Tibial nerve (tissue), 4 donors: ENCODE measurements around the gene GCNT3.

Experiments
- EP300 ChIP-seq, 2 donors: sonication (generic); formaldehyde crosslinking; IDR thresholded peaks; one replicate each; pipeline ENCODE4 v1.6.1; 2017; ENCODE audit warnings: antibody characterized with exemption in 2 of 2, mild to moderate bottlenecking in 1 of 2
- POLR2A ChIP-seq, 2 donors: fragments of 450-650 bp; IDR thresholded peaks; one replicate each; pipeline ENCODE4 v1.6.1; 2017; ENCODE audit warnings: antibody characterized with exemption in 2 of 2, mild to moderate bottlenecking in 2 of 2, moderate library complexity in 2 of 2
- TF ChIP-seq, protein P1 (sequence below), 5 experiments: fragments of 200-600 bp in 3 of 5; fragments of 450-650 bp in 2 of 5; sonication (generic) in 3 of 5; IDR thresholded peaks; one replicate each; pipeline ENCODE4 v1.5.1; 2016 to 2019; ENCODE audit warnings: antibody characterized with exemption in 5 of 5, mild to moderate bottlenecking in 3 of 5, moderate library complexity in 2 of 5

DNA sequence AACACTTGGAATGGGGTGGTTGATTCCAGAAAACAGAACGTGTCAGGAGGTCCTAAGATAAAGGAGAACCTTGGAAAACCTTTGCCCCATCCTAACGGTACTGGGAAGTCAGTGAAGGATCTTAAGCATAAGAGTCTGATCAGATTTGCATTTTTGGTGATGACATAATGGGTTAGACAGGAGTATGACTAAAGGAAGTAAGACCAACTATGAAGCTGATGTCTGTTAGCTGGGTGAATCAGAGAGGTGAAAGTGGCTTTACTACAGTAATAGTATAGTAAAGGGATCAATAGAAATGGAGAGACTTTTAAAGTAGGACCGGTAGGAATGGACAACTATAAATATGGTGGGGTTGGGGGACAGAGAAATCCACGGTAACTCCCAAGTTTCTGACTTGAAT, 33.2 kb downstream of the GCNT3 start:
- TF ChIP-seq, protein P1, sequence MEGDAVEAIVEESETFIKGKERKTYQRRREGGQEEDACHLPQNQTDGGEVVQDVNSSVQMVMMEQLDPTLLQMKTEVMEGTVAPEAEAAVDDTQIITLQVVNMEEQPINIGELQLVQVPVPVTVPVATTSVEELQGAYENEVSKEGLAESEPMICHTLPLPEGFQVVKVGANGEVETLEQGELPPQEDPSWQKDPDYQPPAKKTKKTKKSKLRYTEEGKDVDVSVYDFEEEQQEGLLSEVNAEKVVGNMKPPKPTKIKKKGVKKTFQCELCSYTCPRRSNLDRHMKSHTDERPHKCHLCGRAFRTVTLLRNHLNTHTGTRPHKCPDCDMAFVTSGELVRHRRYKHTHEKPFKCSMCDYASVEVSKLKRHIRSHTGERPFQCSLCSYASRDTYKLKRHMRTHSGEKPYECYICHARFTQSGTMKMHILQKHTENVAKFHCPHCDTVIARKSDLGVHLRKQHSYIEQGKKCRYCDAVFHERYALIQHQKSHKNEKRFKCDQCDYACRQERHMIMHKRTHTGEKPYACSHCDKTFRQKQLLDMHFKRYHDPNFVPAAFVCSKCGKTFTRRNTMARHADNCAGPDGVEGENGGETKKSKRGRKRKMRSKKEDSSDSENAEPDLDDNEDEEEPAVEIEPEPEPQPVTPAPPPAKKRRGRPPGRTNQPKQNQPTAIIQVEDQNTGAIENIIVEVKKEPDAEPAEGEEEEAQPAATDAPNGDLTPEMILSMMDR (IDR thresholded peaks at IDR 0.05): no peak
- TF ChIP-seq POLR2A (IDR thresholded peaks at IDR 0.05): no peak
- no peak for TF ChIP-seq EP300 (IDR thresholded peaks at IDR 0.05)
